Suppressor macrophage treated with lipopolysaccharide for 4 hours (primary cell): ENCODE measurements around the gene ABAT.

Experiments used
- DNase-seq: peaks from one replicate; pipeline ENCODE4 v3.0.0-alpha.2; 2020

ABAT gene

DNA sequence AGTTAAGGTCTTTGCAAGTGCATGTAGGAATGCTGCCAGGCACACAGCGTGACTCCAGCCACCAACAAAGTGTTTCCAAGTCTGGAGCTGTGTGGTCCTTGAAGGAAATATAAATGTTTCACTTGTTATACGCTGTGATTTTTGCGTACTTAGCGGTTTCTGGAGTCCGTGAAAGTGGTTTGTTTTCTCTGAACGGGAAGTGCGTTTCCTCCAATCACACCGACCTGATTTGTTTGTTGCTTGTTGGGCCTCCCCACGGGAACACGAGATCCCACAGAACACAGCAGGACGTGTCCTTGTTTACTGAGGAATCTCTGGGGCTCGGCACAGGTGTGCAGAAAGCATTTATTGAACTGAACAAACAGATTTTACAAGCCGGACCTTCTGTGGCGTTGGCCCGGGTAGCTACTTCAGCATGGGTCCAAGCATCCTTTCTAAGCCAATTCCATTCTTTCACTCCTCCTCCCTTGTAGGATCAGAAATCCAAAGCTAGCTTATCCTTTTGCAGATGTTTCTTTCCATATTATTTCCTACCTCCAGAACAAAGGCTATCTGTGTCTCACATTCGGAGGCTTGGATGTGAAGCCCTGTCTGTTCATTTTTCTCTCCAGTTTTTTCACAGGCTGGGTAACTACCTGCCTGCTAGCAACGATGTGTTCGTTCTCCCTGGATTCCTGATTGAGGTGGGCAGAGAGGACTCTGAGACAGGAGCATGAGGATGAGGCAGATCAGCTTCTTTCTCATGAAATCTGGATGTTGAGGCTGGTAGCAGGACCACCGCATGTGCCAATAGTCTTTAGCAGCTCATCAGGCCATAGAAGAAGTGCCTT, 44.6 kb downstream of the ABAT start:
- no peak for DNase-seq

DNA sequence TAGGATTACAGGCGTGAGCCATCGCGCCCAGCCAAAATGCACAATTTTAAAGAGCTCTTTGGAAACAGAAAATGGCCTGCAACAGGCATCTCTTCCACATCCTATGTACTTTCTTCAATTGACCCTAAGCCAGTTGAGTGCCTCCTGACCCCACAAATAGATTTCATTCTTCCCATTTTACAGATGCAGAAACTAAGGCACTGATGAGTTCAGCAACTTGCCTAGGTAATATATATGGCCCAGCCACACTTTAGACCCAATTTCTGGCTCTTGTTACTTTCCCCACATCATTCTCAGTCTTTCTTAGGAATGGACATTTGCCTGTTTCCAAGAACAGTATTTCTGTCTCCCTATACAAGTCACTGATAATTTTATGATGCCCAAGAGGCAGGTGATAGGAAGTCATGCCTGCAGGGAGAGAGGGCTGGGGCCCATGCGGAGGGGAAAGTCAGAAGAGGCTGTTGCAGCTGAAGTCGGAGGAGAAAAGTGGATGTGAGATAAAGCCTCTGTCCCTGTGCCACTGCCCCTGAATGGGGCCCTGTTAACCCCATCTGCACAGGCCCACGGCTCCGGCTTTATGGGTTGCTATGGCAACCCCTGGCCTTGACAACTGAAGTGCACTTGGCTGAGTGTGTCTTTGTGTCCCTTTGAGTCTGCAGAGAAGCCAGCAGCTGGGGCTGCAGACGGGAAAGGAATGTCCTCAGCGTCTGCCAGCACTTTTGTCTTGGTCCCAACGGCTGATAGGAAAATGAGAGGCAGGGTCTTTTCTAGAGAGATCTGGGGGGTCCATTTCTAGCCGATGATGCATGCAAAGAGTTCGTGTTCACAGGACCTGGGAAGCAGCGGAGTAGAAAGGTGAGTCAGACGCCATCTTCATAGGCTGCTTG, 45.9 kb downstream of the ABAT start:
- DNase-seq = no peak

DNA sequence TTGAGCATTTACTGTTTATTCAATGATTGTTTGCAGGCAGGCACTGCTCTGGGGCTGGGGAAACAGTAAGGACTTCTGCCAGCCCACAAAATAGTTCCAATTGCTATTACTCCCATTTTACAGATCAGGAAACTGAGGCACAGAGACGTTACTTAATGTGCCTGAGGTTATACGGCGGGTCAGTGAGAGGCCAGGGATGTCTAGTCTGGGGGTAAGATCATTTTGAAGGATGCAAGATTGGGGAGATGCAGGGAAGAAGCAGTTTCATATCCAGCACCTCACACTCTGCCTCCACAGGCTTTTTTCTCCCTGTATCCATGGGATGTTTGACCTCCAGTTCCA, 46.5 kb downstream of the ABAT start:
- DNase-seq = no peak

DNA sequence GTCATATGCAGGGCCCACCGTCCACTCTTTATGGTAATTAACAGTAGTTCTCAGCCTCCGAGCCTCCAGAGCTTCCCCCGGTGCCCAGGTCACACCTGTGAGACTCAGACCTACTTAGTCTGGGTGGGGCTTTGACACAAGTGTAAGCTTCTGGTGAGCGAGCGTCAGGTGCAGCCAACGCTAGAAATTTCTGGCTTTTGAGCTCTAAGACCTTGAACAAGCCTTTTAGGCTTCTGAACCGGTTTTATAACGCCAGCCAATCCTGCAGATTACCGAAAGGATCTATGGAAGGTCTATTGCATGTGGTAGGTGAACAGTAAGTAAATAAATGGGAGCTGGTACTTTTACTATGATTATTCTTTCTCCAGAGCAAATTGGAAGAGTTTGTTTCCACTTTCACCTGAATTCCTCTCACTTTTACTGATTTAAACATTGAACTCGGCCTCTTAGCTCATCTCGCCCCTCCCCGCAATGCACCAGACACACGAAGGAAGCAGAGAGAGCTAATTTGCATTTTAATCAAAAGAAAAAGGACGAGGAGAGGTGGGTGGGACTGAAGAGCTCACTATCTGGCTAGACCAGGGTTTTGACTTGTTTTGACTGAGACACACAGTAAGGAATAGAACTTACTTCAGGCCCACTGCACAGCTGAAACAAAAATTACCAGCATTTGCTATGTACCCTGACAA, 47.1 kb downstream of the ABAT start:
- no peak for DNase-seq

DNA sequence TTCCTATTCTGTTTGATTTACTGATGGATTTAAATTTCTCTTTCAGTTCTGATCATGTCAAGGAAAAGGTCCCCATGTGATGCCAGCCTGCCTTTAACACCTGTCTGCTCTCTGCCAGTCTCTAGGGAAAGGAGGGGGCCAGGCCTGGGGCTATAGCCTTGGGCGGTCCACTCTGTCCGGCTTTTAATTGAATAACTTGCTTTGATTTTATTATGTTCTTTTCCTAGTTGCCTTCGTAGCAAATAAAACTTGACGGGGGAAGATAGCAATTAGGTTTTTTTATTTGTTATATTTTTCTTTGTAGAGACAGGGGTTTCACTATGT, 47.6 kb downstream of the ABAT start:
- DNase-seq = no peak

DNA sequence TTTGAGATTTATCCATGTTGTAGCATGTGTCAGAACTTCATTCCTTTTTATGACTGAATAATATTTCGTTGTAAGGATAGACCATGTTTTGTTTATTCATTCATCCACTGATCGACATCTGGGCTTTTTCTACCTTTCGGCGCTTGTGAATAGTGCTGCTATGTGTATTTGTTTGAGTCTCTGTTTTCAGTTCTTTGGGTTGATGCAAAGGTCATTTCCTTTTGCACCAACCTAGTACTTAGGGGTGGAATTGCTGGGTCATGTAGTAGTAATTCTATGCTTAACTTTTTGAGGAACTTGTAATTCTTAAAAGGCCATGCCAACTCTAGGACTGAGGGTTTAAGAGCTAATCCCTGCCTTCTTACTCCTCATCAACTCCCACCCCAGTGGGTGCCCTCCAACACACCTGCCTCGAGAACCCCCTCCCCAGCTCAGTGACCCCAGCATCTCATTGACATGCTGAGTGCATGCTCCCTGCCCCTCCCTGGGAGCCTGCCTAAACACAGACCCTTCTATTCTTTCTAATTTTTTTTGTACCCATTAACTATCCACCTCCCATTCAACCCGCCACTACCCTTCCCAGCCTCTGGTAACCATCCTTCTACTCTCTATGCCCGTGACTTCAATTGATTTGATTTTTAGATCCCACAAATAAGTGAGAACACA, 51.2 kb downstream of the ABAT start:
- no peak for DNase-seq

DNA sequence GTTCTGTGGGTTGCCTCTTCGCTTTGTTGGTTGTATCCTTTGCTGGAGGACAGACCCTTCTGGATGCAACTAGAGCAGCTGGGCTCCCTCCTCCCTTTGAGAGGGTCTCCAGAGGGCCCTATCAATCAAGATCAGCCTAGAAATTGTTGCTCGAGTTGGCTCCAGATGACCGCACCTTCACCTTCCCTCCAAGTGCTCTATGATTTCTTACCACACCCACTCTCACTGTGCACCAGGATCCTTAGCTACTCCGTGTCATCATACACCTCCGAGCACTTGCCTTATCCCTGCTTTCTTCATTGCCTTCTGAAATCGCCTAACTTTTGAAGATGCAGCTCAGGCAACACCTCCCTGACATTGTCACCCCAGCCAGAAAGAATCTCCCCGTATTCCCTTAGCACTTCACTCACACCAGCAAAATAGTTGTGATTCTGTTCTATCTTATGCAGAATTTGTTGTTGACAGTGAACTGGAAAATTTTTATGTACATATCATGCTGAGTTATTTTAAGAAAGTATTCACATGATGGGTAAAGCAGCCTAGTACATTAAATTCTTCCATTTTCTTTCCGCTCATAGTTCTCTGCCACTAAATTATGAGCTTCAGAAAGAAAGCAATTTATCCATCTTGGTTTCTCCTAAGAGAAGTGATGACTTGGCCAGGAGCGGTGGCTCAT, 52.9 kb downstream of the ABAT start:
- no peak for DNase-seq

DNA sequence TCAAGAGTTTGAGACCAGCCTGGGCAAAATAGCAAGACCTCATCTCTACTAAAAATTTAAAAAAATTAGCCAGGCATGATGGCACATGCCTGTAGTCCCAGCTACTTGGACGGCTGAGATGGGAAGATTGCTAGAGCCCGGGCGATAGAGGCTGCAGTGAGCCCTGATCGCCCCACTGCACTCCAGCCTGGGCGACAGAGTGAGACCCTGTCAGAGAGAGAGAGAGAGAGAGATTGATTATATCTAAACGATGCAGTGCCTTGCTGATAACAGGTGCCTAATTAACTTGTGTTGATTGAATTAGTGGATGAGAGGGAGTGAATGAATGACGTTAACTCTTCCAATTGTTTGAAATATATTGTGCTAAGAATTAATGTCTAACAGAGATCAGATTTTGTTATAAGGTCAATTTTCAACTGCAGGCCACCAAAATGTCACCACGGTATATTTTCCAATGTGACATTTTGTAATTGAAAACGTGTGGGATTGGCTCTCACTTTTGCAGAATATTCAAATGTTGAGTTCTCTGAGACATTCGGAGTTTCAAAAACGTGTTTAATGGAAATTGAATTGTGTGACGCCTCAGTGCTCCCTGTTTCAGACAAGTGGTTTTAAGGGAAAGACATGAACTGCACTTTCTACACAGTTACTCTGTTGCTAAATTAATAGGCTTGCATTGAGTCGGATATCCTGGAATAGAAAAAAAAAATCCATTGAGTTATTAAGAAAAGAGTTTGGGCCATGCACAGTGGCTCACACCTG, 53.6 kb downstream of the ABAT start:
- DNase-seq = no peak

DNA sequence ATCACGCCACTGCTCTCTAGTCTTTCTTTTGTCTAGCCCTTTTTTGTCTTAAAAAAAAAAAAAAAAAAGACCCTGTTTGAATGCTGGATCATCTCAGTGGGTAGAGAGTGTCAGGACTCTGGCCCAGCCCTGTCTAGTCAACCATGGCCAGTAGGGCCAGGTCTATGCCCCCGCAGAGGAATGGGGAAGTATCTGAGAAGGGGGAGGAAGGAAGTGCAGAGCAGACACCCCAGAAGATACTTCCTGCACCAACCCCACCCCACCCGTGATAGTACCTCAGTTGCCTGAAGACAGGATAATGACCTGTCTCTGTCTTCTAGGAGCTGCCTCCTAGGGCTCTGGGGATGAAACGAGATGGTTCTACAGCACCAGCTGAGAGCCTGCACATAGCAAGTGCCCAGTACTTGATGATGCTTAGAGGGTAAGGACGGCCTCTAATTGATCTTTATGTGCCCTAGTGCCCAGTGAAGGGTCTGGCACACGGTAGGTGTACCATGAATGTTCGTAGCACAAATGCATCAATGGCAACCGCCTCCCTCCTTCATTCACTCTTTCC, 55.4 kb downstream of the ABAT start:
- DNase-seq = no peak

DNA sequence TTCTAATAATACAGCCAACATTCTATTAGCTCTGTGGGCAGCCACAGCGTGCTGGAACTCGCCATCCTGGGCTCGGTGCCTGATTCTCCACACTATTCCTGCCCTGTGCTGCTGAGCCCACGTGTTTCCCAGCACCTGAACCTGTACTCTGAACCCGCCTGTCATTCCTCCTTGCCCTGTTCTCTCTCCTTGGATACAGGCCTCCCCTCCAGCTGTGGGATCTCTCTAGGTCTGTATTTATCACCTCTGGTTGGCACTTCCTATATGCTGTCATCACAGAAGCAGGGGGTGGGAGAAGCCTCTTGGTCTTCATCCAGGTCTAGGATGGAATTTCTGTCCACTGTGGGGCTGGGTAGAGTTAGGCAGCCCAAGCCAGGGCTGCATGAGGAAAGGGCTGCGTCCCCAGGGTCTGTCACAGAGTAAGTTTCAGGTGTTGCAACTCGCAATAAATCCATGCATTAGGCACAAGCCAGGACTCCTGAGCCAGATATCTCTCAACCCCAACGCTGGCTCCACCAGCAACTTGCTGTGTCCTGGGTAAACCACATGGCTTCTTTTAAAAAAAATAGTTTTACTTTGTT, 56.0 kb downstream of the ABAT start:
- DNase-seq = no peak

DNA sequence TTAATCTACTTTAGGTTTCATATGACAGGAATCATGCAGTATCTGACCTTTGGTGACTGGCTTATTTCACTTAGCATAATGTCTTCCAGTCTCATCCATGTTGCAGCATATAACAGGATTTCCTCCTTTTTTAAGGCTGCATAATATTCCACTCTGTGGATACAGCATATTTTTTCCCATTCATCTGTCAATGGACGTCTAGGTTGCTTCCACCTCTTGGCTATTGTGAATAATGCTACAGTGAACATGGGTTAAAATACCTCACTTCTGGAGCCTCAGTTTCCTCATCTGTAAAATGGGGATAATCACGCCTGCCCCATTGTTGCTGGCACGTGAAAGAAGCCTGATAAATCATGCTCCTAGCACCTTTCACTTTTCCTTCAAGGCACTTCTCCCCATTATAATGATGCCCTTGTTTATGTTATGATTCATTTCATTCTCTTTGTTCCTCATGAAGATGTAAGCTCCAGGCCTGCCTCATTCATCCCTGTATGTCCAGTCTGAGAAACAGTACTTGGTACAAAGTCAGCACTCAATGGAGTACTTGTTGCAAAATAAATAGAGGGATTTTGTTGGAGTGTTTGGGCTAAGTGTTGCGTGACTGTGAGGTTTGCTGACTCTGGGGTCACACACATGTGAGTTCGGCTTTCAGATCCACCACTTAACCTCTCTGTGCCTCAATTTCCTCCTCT, 59.6 kb downstream of the ABAT start:
- no peak for DNase-seq

DNA sequence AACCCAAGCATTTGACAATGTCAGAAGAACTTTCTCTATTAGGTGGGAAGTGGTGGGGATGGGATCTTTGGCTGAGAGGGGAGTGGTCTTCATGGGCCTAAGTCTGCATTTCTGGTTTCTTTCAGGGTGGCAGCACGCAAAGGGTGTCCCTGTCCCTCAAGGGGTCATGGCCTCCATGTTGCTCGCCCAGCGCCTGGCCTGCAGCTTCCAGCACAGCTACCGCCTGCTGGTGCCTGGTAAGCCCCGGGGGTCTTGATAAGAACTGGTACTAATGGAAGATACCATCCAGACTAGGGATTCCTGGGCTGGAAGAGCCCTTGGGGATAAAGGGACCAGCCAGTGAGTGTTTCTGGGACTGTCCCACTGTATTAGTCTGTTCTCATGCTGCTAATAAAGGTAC, 61.2 kb downstream of the ABAT start:
- DNase-seq = no peak

DNA sequence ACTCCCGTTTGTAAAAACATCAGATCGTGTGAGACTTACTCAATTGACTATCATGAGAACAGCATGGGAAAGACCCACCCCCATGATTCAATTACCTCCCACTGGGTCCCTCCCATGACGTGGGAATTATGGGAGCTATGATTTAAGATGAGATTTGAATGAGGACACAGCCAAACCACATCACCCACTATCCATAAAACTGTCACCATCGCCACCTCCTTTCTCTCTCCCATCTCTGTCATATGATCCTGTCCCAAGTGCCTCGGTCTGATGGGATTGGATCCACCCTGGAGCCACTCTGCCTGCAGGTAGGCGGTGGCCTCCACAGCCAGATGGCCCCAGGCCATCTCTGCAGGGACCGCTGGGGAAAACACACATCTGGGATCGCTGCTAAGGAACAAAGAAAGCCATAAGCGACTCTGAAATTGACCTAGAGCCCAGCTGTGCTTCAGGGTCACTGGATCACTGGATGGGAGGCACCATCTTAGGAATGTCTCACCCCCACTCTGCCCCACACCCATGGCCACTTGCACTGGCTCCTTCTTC, 61.8 kb downstream of the ABAT start:
- DNase-seq = no peak

DNA sequence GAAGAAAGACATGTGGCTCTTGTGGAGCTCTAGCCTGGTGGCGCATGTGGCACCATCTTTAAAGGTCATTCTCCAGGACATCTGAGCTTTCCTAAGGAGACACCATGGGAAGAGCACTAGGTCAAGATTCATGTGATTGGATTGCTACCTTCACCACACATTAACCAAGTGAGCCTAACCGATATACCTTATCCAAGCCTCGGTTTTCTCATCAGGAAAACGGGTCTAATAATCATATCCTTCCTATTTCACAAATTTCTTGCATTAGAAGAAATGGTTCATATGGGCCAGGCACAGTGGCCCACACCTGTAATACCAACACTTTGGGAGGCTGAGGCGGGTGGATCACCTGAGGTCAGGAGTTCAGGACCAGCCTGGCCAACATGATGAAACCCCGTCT, 64.7 kb downstream of the ABAT start:
- DNase-seq = no peak

DNA sequence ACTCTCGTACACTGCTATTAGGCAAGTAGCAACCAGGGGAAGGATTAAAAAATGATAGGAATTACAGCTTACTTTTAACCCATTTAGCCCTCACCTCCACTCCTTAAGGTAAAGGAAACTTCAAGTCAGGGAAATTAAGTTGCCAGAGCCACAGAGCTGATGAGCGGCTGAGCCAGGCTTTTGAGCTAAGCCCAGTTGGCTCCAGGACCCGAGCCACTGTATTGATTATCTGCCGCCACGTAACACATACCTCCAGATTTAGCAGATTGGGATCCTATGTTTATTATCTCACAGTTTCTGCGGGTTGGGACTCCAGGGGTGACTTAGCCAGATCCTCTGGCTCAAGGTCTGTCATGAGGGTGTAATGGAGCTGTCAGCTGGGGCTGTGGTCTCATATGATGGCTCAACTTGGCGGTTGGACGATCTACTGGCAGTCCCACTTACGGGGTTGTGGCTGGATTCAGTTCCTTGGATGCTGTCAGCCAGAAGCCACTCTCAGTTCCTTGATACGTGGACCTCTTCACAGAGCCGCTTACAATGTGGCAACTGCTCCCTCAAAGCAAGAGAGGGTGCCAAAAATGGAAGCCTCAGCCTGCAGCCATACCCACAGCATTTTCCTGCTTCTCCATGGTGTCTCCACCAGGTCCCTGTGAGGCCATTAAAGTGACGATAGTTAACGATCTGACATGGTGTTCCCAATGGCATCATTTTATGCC, 65.7 kb downstream of the ABAT start:
- no peak for DNase-seq

DNA sequence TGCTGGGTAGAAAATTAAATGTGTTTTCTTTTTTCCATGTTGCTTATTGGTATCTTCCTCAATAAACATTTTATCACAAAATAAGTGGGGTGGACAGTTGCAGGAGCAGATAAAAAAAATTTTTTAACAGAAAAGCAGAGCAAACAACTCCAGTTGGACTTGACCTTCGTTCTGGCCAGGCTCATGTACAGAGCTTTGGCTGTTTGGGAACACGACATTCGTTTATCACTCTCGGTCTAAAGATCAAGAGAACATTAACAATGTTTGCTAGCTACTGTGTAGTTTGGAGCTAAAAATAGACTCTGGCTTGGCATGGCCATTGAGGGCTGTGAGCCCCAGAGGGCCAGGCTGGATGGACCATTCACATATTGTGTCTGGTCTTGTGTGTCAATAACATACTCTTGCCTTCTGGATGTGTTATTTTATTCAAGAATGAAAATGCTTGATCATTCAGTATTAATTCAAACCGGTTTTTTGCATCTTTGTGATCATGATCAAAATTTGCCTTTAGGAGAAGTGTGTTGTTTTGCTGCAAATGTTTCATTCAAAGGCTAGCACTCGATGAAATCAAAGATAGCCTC, 66.4 kb downstream of the ABAT start:
- no peak for DNase-seq

DNA sequence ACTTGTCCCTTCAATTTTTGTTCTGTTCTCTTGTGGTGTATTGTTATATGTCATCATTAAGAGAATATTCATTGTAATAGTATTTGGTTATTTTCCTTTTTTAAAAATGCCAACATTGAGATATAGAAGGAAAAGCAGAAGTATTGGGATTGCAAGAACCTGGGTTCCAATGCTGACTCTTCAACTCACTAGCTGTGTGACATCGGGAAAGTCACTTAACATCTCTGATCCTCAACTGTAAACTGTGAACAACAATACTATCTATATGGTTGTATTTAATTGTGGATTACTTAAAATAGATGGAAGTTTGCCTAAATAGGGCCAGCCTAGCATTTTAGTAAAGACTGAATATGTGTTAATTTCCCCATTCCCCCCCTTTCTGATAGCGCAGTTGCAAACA, 67.2 kb downstream of the ABAT start:
- DNase-seq = no peak

DNA sequence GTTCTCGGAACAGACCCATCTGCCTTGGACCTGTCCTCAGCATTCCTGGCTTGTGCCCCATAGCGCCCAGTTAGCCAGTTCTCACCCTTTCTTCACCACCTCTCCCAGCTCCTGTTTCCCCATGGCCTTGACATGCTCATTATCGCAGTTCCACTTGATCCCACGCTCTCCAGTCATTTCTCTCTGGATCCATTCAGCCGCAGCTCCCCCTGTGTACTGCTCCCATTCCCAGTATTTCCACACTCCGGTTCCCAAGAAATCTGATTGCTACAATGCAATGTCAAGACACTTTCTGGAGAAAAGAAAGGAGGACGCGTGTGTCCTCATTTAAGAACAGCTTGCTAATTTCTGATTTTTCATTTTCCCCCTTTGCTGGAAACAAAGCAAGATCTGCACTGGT, 67.7 kb downstream of the ABAT start:
- DNase-seq = no peak

DNA sequence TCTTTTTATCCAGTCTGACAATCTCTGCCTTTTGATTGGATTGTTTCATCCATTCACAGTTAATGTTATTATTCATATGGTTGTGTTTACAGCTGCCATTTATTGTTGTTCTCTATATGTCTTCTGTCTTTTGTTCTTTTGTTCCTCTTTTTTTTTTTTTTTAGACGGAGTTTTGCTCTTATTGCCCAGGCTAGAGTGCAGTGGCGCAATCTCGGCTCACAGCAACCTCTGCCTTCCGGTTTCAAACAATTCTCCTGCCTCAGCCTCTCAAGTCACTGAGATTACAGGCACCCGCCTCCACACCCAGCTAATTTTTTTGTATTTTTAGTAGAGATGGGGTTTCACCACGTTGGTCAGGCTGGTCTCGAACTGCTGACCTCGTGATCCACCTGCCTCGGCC, 74.5 kb downstream of the ABAT start:
- DNase-seq = peak; percentile 35
